Inflammatory macrophage treated with lipopolysaccharide for 4 hours (primary cell): ENCODE measurements around the gene UBLCP1.

Experiments
- DNase-seq: peaks from one replicate; pipeline ENCODE4 v3.0.0-alpha.2; 2020

The UBLCP1 gene

GRCh38 chr5:159316519-159317383 is 53.7 kb downstream of the UBLCP1 start:
- peak; percentile 34 for DNase-seq

DNA sequence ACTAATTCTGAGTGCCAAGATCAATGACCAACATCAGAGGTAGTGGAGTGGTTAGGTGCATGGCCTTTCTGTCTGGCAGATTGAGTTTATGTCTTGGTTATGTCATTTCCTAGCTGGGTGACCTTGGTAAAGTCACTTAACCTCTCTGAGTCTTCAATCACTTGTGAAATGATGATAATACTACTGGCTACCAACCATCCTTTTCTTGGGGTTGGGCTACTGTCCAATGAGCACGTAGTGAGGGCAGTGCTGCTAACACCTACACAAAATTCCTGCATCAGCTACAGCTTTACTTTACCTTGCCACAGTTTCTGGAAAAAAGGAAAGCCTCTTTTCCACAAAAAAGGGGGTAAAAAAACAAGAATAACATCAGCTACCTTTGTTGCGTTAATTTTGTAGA is 54.8 kb downstream of the UBLCP1 start:
- DNase-seq: no peak

- no peak for DNase-seq
Observed at GRCh38 chr5:159318448-159318847, 55.4 kb downstream of the UBLCP1 start.

DNA sequence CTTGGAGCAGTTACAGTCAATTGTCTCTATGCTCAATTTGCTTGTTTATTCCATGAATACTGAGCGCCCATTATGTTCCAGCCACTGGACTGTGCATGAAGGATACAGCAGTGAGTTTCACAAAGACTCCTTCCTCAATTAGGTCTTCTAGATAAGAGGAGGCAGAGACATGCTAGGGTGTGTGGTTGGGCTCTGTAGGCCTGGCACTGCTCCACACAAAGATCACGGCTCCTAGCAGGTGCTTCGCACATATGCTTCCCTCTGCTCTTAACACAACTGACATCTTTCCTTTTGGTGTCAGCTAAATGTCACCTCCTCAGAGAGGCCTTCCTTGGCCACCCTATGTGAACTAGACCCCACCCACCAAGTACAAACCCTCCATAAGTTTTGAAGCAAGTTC is 56.3 kb downstream of the UBLCP1 start:
- peak; percentile 22 for DNase-seq

DNA sequence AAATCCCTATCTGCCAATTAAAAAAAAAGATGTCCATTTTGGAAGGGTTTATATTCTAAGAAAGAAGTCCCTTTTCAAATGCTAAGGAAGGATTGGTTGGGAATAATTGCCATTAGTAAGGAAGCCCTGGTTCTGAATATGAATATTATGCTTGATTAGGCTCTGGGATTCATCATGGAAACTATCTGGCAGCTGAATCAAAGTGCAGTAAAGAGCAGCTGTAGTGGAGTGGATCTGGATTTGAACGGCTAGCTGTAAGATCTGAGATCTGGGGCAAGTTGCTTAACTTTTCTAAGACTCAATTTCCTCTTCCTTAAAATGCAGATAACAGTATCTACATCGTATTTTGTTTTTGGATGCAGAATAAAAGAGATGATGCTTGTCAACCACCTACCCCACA is 56.7 kb downstream of the UBLCP1 start:
- peak; percentile 29 for DNase-seq

DNA sequence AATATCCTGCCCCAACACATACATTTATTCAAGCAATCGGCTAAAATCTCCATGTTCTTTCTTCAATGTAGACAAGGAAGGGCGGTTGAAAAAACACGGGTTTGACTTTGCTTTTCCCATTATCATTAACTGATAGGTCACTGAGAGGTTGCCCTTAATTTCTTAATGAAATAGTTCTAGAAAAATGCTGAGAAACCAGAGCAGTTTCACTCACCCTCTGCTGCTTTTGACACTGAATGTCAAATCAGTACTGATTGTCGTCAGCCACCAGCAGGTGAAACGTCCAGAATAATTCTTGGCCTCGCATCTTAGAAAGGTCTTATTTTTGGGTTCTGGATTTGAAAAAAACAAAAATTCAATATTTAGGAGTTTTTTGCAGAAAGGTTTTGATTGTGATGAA is 59.1 kb downstream of the UBLCP1 start:
- DNase-seq: no peak

- peak; percentile 50 for DNase-seq
Observed at GRCh38 chr5:159324102-159324755, 61.1 kb downstream of the UBLCP1 start.

GRCh38 chr5:159324986-159325385 is 61.9 kb downstream of the UBLCP1 start:
- no peak for DNase-seq

DNA sequence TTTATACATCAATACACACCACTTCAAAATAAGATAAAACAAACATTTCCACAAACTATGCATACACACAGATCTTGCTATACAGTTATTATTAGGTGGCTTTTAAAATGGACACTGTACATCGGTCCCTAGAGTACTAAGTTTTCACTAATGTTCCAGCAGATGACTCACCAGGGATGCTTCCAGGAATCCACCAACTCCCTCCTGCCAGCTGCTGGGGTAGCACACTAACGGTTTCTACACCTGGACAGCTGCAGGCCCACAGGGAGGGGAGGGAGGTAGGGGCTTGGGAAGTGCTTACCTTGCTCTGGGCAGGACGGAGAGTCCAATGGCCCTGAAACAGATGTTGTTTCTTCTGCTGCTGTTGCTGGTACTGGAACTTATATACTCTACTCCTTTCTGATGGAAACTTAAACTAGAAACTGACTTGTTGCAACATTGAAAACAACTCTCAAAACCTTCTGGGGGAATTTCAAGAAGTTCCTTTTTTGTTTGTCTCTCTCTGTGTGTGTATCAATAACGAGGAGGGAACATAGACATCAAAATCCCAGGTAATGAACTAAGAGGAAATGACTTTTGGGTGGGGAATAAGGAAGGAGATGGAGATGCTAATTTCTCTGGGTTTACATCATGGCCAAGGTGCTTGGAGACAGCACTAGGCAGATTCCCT is 67.2 kb downstream of the UBLCP1 start, which contains the start of gene IL12B:
Gene IL12B, minus strand, starts transcription at position 357 of the 670 bp plus-strand sequence. CDS start 3,705 bp downstream, outside the sequence.
- peak; percentile 78 for DNase-seq

DNA sequence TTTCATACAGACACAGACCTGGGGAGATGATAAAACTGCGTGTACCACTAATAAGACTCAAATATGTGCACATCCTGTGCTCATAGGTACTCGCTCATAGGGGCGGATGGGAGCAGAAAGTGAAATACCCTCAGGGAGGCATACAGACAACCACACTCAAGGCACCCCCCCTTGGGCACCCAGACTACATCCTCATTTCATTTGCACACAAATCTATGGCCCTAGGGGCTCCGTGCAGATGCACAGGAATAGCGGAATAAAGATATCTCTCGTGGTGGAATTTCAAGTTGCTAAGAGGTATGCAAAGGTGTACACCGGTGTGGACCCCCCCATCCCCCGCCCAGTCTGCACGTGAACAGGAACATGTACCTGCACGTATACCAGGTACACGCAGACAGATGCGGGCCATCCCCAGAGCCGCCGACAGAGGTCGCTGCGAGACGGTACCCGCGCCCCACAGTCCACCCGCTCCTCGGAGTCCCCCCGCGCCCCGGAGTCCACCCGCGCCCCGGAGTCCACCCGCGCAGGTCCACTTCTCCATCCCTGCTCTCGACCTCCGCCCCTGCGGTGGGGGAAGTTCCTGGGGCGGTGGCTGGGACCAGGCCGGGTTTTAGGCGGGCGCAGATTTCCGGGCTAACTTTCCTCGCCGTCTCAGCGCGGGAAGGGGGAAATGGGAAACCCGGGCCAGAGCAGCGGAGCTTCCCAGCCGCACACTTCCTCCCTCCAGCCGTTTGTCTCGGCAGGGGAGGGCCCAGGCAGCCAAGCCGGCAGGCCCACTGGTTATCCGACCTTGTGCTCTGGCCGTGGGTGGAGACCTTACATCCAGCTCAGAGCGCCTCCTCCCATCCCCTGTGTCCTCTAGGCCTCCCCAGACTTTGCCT is 68.2 kb downstream of the UBLCP1 start:
- peak; percentile 94 for DNase-seq

DNA sequence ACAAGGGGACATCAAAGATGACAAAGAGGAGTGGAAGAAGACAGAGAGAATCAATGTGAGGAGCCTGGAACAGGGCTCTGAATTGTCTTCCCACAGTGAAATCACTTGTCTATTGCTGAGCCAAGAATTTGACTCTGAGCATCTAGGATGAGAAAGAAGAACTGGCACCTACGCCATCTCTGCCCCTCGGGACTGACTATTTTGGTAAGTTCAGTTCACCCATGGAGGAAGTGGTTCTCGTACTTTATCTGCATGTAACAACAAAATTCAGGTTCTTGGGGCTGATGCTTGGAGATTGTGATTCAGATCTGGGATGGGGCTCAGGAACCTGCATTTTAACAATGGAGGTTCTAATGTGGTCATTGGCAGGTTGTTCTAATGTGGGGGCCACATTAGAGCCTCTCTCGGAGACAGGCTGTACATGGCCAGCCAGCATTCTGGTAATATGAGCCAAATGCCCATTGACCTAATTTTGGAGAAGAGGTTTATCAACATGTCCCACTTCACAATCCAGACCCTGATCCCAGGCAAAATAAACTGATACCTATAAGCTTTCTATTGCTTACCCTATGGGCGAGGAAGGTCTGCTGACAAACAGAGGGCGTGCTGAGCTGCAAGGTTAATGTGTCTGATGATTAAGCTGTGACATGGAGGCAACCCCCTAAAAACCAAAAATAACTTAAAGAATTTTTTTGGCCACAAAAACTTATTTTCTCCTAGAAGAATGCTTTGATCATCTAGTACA is 69.9 kb downstream of the UBLCP1 start:
- DNase-seq: peak; percentile 80

DNA sequence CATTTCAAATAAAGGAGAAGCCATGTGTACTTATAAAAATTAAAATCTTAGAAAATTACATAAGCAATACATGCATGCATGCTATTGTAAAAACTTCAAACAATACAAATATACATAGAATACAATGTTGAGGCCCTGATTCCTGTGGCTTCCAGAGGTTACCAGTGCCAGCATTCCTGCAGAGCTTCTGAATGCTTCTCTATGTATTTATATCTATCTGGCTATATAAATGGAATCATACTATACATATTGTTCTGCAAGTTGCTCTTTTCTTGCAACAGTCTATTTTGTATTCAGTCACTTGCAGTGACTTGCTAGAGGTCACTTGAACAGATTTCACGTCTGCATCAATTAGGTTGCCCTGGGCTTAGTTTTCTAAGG is 70.4 kb downstream of the UBLCP1 start:
- DNase-seq: no peak
